ENCODE results near the gene IGLON5. TPM values are rescaled to one million over a fixed set of nuclear protein-coding genes. Genes with fewer than 3 reads are reported as not detected.

The IGLON5 gene
- total RNA-seq, 1 donor from 2014 or later, result not detected

DNA sequence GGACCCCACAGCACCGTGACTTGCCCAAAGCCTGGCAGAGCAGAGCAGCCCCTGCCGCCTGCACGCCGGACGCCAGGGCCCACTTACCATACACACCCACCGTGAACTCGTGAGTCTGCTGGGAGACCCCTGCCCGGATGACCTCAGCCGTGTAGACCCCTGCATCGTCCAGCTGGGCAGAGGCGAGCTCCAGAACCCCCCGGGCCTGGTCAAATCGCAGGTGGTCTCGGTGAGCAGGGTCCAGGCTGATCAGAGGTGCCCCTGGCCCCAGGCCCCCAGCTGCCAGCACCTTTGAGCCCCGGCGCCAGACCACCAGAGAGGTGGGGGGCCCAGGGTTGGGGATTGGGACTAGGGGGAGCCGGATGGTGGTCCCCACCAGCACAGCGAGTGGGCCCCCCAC lies 29.6 kb downstream of the IGLON5 start:
- Histone ChIP-seq H3K4me1 (peaks cover 11% of the 10 kb centered on the region), H3K4me3 (no peak overlapping the region), H3K27ac (no peak overlapping the region), H3K36me3 (peaks cover 5% of the 10 kb centered on the region), H3K27me3 (no peaks in the 10 kb centered on the region), H3K9me3 (no peaks in the 10 kb centered on the region)
- no peak for DNase-seq
- TF ChIP-seq, protein P1, sequence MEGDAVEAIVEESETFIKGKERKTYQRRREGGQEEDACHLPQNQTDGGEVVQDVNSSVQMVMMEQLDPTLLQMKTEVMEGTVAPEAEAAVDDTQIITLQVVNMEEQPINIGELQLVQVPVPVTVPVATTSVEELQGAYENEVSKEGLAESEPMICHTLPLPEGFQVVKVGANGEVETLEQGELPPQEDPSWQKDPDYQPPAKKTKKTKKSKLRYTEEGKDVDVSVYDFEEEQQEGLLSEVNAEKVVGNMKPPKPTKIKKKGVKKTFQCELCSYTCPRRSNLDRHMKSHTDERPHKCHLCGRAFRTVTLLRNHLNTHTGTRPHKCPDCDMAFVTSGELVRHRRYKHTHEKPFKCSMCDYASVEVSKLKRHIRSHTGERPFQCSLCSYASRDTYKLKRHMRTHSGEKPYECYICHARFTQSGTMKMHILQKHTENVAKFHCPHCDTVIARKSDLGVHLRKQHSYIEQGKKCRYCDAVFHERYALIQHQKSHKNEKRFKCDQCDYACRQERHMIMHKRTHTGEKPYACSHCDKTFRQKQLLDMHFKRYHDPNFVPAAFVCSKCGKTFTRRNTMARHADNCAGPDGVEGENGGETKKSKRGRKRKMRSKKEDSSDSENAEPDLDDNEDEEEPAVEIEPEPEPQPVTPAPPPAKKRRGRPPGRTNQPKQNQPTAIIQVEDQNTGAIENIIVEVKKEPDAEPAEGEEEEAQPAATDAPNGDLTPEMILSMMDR (IDR thresholded peaks at IDR 0.05), result no peak
- no peak for ATAC-seq
- intact Hi-C loops (cut with DNase I), result no loop called here

DNA sequence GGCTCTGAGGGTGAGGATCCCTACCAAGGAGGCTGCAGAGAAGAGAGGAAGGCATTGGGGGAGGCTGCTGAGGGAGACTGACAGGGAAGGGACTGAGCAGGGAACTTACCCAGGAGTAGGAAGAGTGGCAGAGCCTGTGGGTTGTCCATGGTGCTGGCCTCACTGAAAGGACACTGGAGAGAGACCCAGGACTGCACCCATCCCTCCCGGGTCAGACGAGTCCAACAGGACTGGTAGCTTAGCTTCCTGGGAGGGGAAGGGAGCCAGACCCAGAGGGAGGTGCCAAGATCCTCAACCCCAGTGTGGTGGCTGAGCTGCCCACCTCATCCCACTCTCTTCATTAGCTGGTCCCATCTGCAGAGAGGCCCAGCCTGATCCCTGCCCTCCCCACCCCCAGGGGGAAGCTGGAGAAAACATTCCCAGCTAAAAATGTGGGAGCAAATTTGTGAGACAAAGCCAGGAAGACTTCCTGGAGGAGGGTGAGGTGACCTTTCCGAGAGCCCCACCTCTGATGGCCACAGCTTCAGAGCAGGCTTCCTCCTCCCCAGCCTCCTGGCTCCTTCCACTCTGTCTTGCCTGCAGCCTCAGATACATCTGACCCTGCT lies 30.6 kb downstream of the IGLON5 start, which contains the start of gene VSIG10L:
VSIG10L (minus strand) TSS at position 164 of the 605 bp plus-strand sequence; CDS start at position 149, 15 bp downstream.
- intact Hi-C loops (cut with DNase I), result no loop called here
- no peak for ATAC-seq
- no peak within 1 kb of the TSS for H3K4me3 ChIP-seq
- DNase-seq, result no peak
- H3K9me3 ChIP-seq, result no peaks in the 10 kb centered on the region
- no peak within 1 kb of the TSS for H3K27ac ChIP-seq
- TF ChIP-seq, protein P1 (IDR thresholded peaks at IDR 0.05), result no peak
- H3K4me1 ChIP-seq, result peaks cover 11% of the 10 kb centered on the region
- peaks cover 5% of the 10 kb centered on the region for H3K36me3 ChIP-seq
- H3K27me3 ChIP-seq, result no peaks in the 10 kb centered on the region

GRCh38 chr19:51342631-51343569 lies 31.5 kb downstream of the IGLON5 start:
- no peak for DNase-seq
- Histone ChIP-seq H3K4me3 (no peak overlapping the region), H3K27ac (no peak overlapping the region), H3K36me3 (peaks cover 5% of the 10 kb centered on the region), H3K4me1 (peaks cover 11% of the 10 kb centered on the region), H3K9me3 (no peaks in the 10 kb centered on the region), H3K27me3 (no peaks in the 10 kb centered on the region)
- no peak for ATAC-seq
- TF ChIP-seq, protein P1 (IDR thresholded peaks at IDR 0.05), result no peak
- intact Hi-C loops (cut with DNase I), result no loop called here

- peaks cover 21% of the 10 kb centered on the region for H3K36me3 ChIP-seq
- H3K4me1 ChIP-seq, result no peaks in the 10 kb centered on the region
- H3K27ac ChIP-seq, result no peak overlapping the region
- intact Hi-C loops (cut with DNase I), result no loop called here
- DNase-seq, result no peak
- no peak for ATAC-seq
- H3K4me3 ChIP-seq, result no peak overlapping the region
- TF ChIP-seq, protein P1 (IDR thresholded peaks at IDR 0.05), result no peak
- no peaks in the 10 kb centered on the region for H3K27me3 ChIP-seq
- no peaks in the 10 kb centered on the region for H3K9me3 ChIP-seq
Measured at GRCh38 chr19:51345076-51345620, 33.7 kb downstream of the IGLON5 start.

DNA sequence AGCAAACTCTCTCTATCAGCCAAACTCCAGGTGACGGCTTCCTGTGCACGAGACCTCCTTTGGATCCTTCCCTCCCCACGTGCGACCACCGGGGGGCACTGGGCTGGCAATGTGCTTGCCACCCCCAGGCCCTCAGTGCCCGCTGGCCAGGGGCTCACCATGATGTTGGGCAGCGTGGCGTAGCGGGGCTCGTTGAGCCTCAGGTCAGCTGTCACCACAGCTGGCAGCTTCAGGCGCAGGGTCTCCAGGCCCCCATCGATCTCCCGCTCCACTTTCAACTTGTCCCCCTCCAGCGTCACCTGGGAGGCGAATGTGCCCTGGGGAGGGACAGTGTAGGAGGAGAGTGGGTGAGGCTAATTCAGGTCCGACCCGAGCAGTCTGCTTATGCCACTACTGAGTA lies 35.3 kb downstream of the IGLON5 start:
- TF ChIP-seq, protein P1 (IDR thresholded peaks at IDR 0.05), result no peak
- Histone ChIP-seq H3K4me3 (no peak overlapping the region), H3K9me3 (no peaks in the 10 kb centered on the region), H3K36me3 (peaks cover 35% of the 10 kb centered on the region), H3K4me1 (no peaks in the 10 kb centered on the region), H3K27me3 (no peaks in the 10 kb centered on the region), H3K27ac (no peak overlapping the region)
- ATAC-seq (no peak), DNase-seq (no peak)
- intact Hi-C loops (cut with DNase I), result no loop called here

Data from upper lobe of right lung (tissue), 1 donor.